Uterus (tissue), 4 donors: ENCODE data around the gene COPS7A. TPM values are rescaled to one million over a fixed set of nuclear protein-coding genes. Genes with fewer than 3 reads are reported as not detected.

Source experiments
- DNase-seq, 2 donors: peaks; one replicate each; pipeline ENCODE4 v3.0.0-alpha.2; 2019 to 2020
- H3K27ac ChIP-seq, 2 donors: fragments of 200-600 bp; sonication (generic); 1 replicate in 1 of 2; 2 replicates in 1 of 2; pipeline ENCODE4 v1.5.1; 2016 to 2018
- H3K27me3 ChIP-seq, 2 donors: fragments of 200-600 bp; sonication (generic); one replicate each; pipeline ENCODE4 v1.5.1; 2018 to 2019; ENCODE audit warnings: control low read depth in 1 of 2
- H3K36me3 ChIP-seq, 2 donors: fragments of 200-600 bp; sonication (generic); one replicate each; pipeline ENCODE4 v1.5.1; 2019; ENCODE audit warnings: control low read depth in 1 of 2
- H3K4me1 ChIP-seq, 2 donors: fragments of 200-600 bp; sonication (generic); one replicate each; pipeline ENCODE4 v1.5.1; 2018 to 2019; ENCODE audit warnings: control low read depth in 1 of 2
- H3K4me3 ChIP-seq, 2 donors: fragments of 200-600 bp; sonication (generic); 1 replicate in 1 of 2; 2 replicates in 1 of 2; pipeline ENCODE4 v1.5.1; 2018 to 2019; ENCODE audit warnings: mild to moderate bottlenecking in 1 of 2
- H3K9me3 ChIP-seq, 2 donors: fragments of 200-600 bp; sonication (generic); one replicate each; pipeline ENCODE4 v1.5.1; 2019; ENCODE audit warnings: control low read depth in 1 of 2
- CTCF ChIP-seq, 4 experiments: fragments of 200-600 bp in 2 of 4; fragments of 450-650 bp in 2 of 4; sonication (generic) in 2 of 4; IDR thresholded peaks; one replicate each; pipeline ENCODE4 v1.5.1; 2016 to 2019; ENCODE audit warnings: antibody characterized with exemption in 4 of 4, mild to moderate bottlenecking in 2 of 4, moderate library complexity in 1 of 4
- POLR2A ChIP-seq, 2 donors: fragments of 450-650 bp; IDR thresholded peaks; one replicate each; pipeline ENCODE4 v1.6.1; 2016; ENCODE audit warnings: antibody characterized with exemption in 2 of 2, mild to moderate bottlenecking in 1 of 2, moderate library complexity in 1 of 2
- intact Hi-C: fragments of 100-400 bp; cut with DNase I; formaldehyde crosslinking; loops from one replicate; pipeline ENCODE4 v1.15.1; 2023; ENCODE audit warnings: low total_unique reads
- total RNA-seq, 4 donors: library from RNA; depleted of rRNA in 3 of 4; stranded (reverse); fragments of >200 nt in 3 of 4; gene quantifications; one replicate each; pipeline versions ENCODE4 v1.1.0 to v1.2.4, GENCODE V29; 2014 to 2023
- donor health status: DM: yes; HTN: yes; CAD: no.

Gene COPS7A
- total RNA-seq, 4 donors from 2014 or later, result 35.6 to 50.3 (median 37.7) TPM

GRCh38 chr12:6695313-6696045 lies 28.4 kb upstream of the COPS7A start:
- no peak overlapping the region for H3K4me3 ChIP-seq
- intact Hi-C loops, result no loop called here
- no peak overlapping the region for H3K27ac ChIP-seq
- H3K9me3 ChIP-seq, result no peaks in the 10 kb centered on the region
- no peak for DNase-seq
- TF ChIP-seq CTCF (IDR thresholded peaks at IDR 0.05) (no peak), POLR2A (IDR thresholded peaks at IDR 0.05) (no peak)
- H3K27me3 ChIP-seq, result no peaks in the 10 kb centered on the region
- H3K4me1 ChIP-seq, result no peaks in the 10 kb centered on the region
- H3K36me3 ChIP-seq, result no peaks in the 10 kb centered on the region

- H3K27ac ChIP-seq, result no peak overlapping the region
- no peaks in the 10 kb centered on the region for H3K4me1 ChIP-seq
- H3K27me3 ChIP-seq, result peaks cover 0 to 5% of the 10 kb centered on the region in 2 donors
- no peaks in the 10 kb centered on the region for H3K36me3 ChIP-seq
- H3K4me3 ChIP-seq, result no peak overlapping the region
- TF ChIP-seq CTCF (IDR thresholded peaks at IDR 0.05) (no peak), POLR2A (IDR thresholded peaks at IDR 0.05) (no peak)
- no peaks in the 10 kb centered on the region for H3K9me3 ChIP-seq
- intact Hi-C loops, result no loop called here
- DNase-seq, result no peak
Observed at GRCh38 chr12:6696690-6697583, 26.9 kb upstream of the COPS7A start.

- H3K36me3 ChIP-seq, result no peaks in the 10 kb centered on the region
- H3K27me3 ChIP-seq, result peaks cover 0 to 5% of the 10 kb centered on the region in 2 donors
- H3K27ac ChIP-seq, result no peak overlapping the region
- no peaks in the 10 kb centered on the region for H3K9me3 ChIP-seq
- TF ChIP-seq POLR2A (IDR thresholded peaks at IDR 0.05) (no peak), CTCF (IDR thresholded peaks at IDR 0.05) (no peak)
- no peak overlapping the region for H3K4me3 ChIP-seq
- intact Hi-C loops, result no loop called here
- DNase-seq, result no peak
- no peaks in the 10 kb centered on the region for H3K4me1 ChIP-seq
Observed at GRCh38 chr12:6697584-6698351, 26.1 kb upstream of the COPS7A start.

- no peak overlapping the region for H3K27ac ChIP-seq
- intact Hi-C loops, result no loop called here
- H3K36me3 ChIP-seq, result no peaks in the 10 kb centered on the region
- H3K9me3 ChIP-seq, result no peaks in the 10 kb centered on the region
- no peak for DNase-seq
- peaks cover 0 to 5% of the 10 kb centered on the region in 2 donors for H3K27me3 ChIP-seq
- TF ChIP-seq CTCF (IDR thresholded peaks at IDR 0.05) (no peak), POLR2A (IDR thresholded peaks at IDR 0.05) (no peak)
- no peaks in the 10 kb centered on the region for H3K4me1 ChIP-seq
- H3K4me3 ChIP-seq, result no peak overlapping the region
Observed at GRCh38 chr12:6698352-6699046, 25.3 kb upstream of the COPS7A start.
